ENCODE data around the gene CCDC33. TPM values are rescaled to one million over a fixed set of nuclear protein-coding genes. Genes with fewer than 3 reads are reported as not detected.

The CCDC33 gene
- total RNA-seq, 4 donors from 2014 or later: 0.13 TPM; not detected in 3

DNA sequence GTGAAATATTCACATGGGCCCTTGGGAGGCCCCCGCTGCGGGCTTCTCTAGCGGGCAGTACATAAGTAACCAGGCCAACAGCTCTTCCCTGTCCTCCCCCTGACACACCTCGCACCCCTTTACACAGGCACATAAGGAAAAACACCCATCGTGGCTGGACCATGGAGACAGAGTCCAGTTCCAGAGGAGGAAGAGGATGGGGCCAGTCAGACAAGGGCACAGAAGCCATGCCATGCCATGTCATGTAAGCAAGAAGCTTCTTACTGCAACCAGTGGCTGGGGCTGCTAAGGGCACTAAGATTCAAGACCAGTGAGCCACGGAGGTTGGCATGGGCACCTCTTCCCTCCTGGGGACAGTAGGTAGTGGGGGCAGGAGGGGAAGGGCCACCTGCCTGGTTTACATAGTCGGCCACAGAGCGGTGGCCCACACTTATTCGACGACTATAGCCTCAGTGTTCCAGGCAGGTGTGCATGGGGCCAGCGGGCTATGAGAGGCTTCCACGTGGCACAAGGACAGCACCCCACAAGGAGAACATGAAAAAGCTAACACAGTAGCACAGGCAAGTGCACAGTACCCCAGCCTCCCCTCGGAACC is 137.0 kb downstream of the CCDC33 start:
- H3K4me3 ChIP-seq (replicated peaks in 1 of 3): no peak overlapping the region
- peaks cover 7 to 11% of the 10 kb centered on the region in 2 donors for H3K4me1 ChIP-seq
- intact Hi-C loops (cut with DNase I): no loop called here

DNA sequence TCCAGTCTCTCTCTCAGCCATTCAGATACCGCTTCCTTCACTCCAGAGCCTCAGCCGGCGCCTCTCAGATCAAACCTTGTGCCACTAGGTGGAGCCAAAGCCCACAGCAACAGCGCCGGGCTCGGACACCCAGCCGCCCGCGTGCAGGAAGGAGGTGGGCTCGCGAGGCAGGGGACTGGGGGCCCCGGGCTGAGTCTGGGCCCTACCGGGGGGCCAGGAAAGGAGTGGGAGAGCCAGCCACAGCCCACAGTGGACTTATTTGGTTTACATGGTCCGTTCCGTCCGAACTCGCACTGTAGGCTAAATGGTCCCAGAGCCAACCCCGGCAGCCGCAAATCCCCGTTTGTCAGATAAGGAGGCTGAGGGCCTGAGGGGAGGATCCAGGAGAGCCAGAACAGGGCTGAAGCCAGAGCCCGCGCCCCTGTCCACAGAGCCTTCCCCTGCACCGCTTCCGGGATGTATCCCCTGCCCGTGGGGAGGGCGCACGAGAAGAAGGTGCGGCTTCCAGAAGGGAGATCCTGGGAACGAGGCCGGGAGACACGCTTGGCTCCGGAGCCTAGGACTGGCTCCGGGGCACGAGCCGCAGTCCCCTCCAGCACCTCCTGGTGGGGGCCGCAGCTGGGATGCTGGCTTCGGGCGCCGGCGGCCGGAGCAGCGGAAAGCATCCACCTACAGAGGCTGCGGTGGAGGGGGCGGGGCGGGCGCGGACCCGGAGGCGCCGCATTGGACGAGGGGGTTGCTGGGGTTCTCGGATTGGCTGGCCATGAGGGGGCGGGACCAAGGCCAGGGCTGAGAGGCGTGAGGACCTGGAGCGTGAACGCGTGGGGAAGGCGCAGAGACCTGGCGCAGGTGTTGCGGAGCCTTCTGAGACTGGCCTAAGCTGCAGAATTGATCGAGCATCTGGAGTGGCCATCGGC is 137.9 kb downstream of the CCDC33 start:
- 0% methylated on average over 9 to 21 of the region's 62 CpGs for WGBS, 2 donors
- no peak for TF ChIP-seq POLR2A (IDR thresholded peaks at IDR 0.05)
- TF ChIP-seq, protein P1, sequence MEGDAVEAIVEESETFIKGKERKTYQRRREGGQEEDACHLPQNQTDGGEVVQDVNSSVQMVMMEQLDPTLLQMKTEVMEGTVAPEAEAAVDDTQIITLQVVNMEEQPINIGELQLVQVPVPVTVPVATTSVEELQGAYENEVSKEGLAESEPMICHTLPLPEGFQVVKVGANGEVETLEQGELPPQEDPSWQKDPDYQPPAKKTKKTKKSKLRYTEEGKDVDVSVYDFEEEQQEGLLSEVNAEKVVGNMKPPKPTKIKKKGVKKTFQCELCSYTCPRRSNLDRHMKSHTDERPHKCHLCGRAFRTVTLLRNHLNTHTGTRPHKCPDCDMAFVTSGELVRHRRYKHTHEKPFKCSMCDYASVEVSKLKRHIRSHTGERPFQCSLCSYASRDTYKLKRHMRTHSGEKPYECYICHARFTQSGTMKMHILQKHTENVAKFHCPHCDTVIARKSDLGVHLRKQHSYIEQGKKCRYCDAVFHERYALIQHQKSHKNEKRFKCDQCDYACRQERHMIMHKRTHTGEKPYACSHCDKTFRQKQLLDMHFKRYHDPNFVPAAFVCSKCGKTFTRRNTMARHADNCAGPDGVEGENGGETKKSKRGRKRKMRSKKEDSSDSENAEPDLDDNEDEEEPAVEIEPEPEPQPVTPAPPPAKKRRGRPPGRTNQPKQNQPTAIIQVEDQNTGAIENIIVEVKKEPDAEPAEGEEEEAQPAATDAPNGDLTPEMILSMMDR (IDR thresholded peaks at IDR 0.05): peak; percentile 48 to 91 (median 81)

More for the DNA sequence above, 137.0 kb downstream of the CCDC33 start:
- Histone ChIP-seq H3K27ac (no peak overlapping the region), H3K36me3 (no peaks in the 10 kb centered on the region), H3K9me3 (no peaks in the 10 kb centered on the region), H3K27me3 (no peaks in the 10 kb centered on the region)
- 62 to 65% methylated on average over 7 to 8 of the region's 13 CpGs for WGBS, 2 donors
- TF ChIP-seq, protein P1 (IDR thresholded peaks at IDR 0.05): no peak
- TF ChIP-seq POLR2A (IDR thresholded peaks at IDR 0.05): no peak
- DNase-seq: no peak

DNA sequence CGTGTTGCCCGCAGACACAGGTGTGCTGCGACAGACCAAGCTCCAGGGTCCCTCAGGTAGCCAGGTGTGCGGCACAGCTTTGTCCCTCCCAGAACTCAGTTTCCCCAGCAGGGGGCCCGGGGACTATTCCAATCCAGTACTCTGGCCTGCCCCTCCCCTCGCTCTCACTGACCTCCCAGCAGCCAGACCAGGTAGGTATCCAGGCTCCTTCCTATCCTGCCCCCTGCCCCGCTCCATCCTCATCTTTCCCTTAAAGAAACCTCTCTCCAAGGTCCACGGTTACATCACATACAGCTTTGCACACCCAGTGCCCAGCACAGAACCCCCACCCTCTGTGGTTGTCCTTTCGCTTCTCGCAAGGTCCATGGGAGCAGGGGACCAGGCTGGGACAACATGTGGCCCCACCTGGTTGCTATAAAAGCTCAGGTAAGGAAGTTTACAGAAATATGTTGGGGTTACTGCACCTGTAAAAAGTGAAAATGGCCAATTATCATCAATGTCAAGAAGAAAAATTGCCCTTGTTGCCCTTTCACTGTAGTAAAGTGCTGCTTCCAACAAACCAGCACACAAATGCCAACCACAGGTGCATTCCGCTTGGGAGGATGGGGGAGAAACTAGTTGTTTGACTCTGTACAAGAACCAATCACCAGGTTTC is 138.6 kb downstream of the CCDC33 start:
- intact Hi-C loops (cut with DNase I): loop anchor here (2.0 kb wide), 1 partner anchor 64 kb away; no protein-coding TSS in a partner anchor
- Histone ChIP-seq H3K9me3 (no peaks in the 10 kb centered on the region), H3K4me1 (peaks cover 7 to 11% of the 10 kb centered on the region in 2 donors), H3K36me3 (no peaks in the 10 kb centered on the region), H3K27me3 (no peaks in the 10 kb centered on the region), H3K4me3 (replicated peaks in 1 of 3) (peak overlapping the region in 1 of 3 donors; percentile 55), H3K27ac (no peak overlapping the region)
- DNase-seq: no peak
- TF ChIP-seq, protein P1 (IDR thresholded peaks at IDR 0.05): no peak
- no peak for TF ChIP-seq POLR2A (IDR thresholded peaks at IDR 0.05)
- 24 to 31% methylated on average over 8 of the region's 11 CpGs for WGBS, 2 donors

More for the DNA sequence above, 137.9 kb downstream of the CCDC33 start:
- intact Hi-C loops (cut with DNase I): loop anchor here (2.0 kb wide), 1 partner anchor 65 kb away; no protein-coding TSS in a partner anchor
- DNase-seq: peak; percentile 96
- Histone ChIP-seq H3K9me3 (no peaks in the 10 kb centered on the region), H3K36me3 (no peaks in the 10 kb centered on the region), H3K27me3 (no peaks in the 10 kb centered on the region), H3K4me1 (peaks cover 7 to 11% of the 10 kb centered on the region in 2 donors), H3K27ac (no peak overlapping the region), H3K4me3 (replicated peaks in 1 of 3) (peak overlapping the region; percentile 3 to 55 (median 3))

DNA sequence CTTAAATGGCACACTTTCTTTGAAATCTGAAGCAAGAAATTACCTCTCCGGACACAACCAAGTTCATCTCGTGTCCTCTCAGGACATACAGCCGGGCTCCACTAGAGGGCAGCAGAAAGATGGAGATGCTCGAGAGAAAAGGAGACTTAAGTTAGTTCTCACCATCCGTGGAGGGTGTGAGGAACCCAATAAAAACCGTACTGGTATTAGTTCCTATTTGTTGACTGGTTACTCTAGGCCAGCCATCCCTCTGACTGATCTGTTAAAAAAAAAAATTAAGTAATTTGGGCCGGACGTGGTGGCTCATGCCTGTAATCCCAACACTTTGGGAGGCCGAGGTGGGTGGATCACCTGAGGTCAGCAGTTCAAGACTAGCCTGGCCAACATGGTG is 139.2 kb downstream of the CCDC33 start:
- no peak overlapping the region for H3K27ac ChIP-seq
- no peak overlapping the region for H3K4me3 ChIP-seq (replicated peaks in 1 of 3)
- 12 to 17% methylated on average over 9 of the region's 9 CpGs for WGBS, 2 donors
- H3K9me3 ChIP-seq: no peaks in the 10 kb centered on the region
- no peaks in the 10 kb centered on the region for H3K27me3 ChIP-seq
- no peaks in the 10 kb centered on the region for H3K36me3 ChIP-seq
- intact Hi-C loops (cut with DNase I): loop anchor here (2.0 kb wide), 1 partner anchor 64 kb away; no protein-coding TSS in a partner anchor
- peak; percentile 81 to 86 for DNase-seq
- H3K4me1 ChIP-seq: peaks cover 7 to 11% of the 10 kb centered on the region in 2 donors
- TF ChIP-seq, protein P1 (IDR thresholded peaks at IDR 0.05): peak; percentile 58 to 82 (median 76)
- TF ChIP-seq POLR2A (IDR thresholded peaks at IDR 0.05): no peak
